ENCODE measurements around the gene CNGA3.

The CNGA3 gene

GRCh38 chr2:98378901-98379300, 32.6 kb downstream of the CNGA3 start:
- DNase-seq = no peak

GRCh38 chr2:98379311-98380202, 33.3 kb downstream of the CNGA3 start:
- no peak for DNase-seq

- DNase-seq = no peak
Measured at GRCh38 chr2:98380203-98380535, 33.9 kb downstream of the CNGA3 start.

GRCh38 chr2:98381494-98381893, 35.2 kb downstream of the CNGA3 start:
- no peak for DNase-seq

- DNase-seq = no peak
Measured at GRCh38 chr2:98382086-98382485, 35.8 kb downstream of the CNGA3 start.

GRCh38 chr2:98382739-98383138, 36.5 kb downstream of the CNGA3 start:
- no peak for DNase-seq

GRCh38 chr2:98383166-98383565, 36.9 kb downstream of the CNGA3 start:
- DNase-seq = no peak

- peak; percentile 80 for DNase-seq
Measured at GRCh38 chr2:98385050-98385699, 38.9 kb downstream of the CNGA3 start.

GRCh38 chr2:98387478-98387877, 41.2 kb downstream of the CNGA3 start:
- DNase-seq = no peak

GRCh38 chr2:98388081-98388480, 41.8 kb downstream of the CNGA3 start:
- no peak for DNase-seq

GRCh38 chr2:98388601-98389250, 42.5 kb downstream of the CNGA3 start:
- DNase-seq = no peak

- DNase-seq = no peak
Measured at GRCh38 chr2:98389251-98389605, 43.0 kb downstream of the CNGA3 start.

GRCh38 chr2:98390571-98391476, 44.6 kb downstream of the CNGA3 start:
- no peak for DNase-seq

GRCh38 chr2:98391581-98392270, 45.5 kb downstream of the CNGA3 start:
- no peak for DNase-seq

GRCh38 chr2:98393354-98393753, 47.1 kb downstream of the CNGA3 start:
- DNase-seq = no peak

GRCh38 chr2:98394595-98395153, 48.4 kb downstream of the CNGA3 start:
- DNase-seq = no peak

- DNase-seq = no peak
Measured at GRCh38 chr2:98395977-98396376, 49.7 kb downstream of the CNGA3 start.

- no peak for DNase-seq
Measured at GRCh38 chr2:98396745-98397355, 50.6 kb downstream of the CNGA3 start.

GRCh38 chr2:98399140-98399539, 52.9 kb downstream of the CNGA3 start:
- no peak for DNase-seq

GRCh38 chr2:98403878-98404277, 57.6 kb downstream of the CNGA3 start:
- no peak for DNase-seq

- DNase-seq = no peak
Measured at GRCh38 chr2:98404556-98405250, 58.4 kb downstream of the CNGA3 start.
